HuH-7 (cell line): ENCODE data around the gene DNM2.
"Not testable (repeated sequence)": the region's sequence is repeated elsewhere in the genome, so short reads cannot be mapped to it uniquely, and the experiment has no call there.

ENCODE experiments used
- DNase-seq: peaks from one replicate; pipeline ENCODE4 v3.0.0; 2011; ENCODE audit warnings: low spot score

DNM2 gene

GRCh38 chr19:10817291-10818038 lies 99.6 kb downstream of the DNM2 start:
- no peak for DNase-seq

GRCh38 chr19:10818301-10819123 lies 100.6 kb downstream of the DNM2 start:
- DNase-seq, result no peak

- DNase-seq, result no peak
These were observed 101.5 kb downstream of the DNM2 start for GRCh38 chr19:10819124-10820060.

- peak; percentile 52 for DNase-seq
These were observed 102.3 kb downstream of the DNM2 start for GRCh38 chr19:10820173-10820572.

- no peak for DNase-seq
These were observed 105.8 kb downstream of the DNM2 start for GRCh38 chr19:10823690-10824089.

- no peak for DNase-seq
These were observed 108.4 kb downstream of the DNM2 start for GRCh38 chr19:10826231-10826630.

- DNase-seq, result no peak
These were observed 109.0 kb downstream of the DNM2 start for GRCh38 chr19:10826846-10827245.

DNA sequence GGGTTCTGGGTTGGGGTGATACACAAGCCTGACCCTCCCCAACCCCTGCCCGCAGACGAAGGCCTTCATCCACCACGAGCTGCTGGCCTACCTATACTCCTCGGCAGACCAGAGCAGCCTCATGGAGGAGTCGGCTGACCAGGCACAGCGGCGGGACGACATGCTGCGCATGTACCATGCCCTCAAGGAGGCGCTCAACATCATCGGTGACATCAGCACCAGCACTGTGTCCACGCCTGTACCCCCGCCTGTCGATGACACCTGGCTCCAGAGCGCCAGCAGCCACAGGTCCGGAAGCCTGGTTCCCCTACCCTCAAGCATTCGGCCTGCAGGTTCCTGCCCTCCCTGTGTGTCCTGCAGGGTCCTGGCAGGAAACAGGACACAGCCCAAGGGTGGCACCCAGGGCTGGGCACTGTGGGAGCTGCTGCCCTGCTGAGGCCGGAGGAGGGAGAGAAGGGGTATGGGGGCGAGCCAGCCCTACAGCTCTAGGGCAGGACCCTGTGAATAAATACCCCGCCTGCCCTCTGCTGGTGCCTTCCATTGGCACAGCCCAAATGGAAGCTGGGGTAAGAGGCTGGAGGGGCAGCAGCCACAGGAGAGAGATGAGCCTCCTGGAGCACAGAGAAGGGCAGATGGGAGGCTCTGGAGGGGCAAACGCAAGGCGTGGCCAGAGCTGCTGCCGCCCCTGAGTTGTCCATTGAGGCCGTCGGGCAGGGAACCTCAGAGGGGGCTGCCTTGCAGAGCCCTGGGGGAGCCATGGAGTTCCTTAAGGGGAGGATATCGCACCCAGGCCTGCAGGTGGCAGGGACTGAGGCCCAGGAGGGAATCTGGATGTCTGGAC lies 111.3 kb downstream of the DNM2 start:
- no peak for DNase-seq

DNA sequence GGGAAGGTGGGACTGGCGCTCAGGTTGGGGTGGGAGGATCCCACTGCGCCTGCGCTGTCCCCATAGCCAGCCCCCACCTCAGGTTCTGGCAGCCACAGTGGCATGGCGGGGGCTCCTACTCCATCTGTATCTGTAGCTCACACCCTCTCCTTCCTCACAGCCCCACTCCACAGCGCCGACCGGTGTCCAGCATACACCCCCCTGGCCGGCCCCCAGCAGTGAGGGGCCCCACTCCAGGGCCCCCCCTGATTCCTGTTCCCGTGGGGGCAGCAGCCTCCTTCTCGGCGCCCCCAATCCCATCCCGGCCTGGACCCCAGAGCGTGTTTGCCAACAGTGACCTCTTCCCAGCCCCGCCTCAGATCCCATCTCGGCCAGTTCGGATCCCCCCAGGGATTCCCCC lies 112.1 kb downstream of the DNM2 start:
- no peak for DNase-seq

- no peak for DNase-seq
These were observed 112.5 kb downstream of the DNM2 start for GRCh38 chr19:10830370-10830769.

DNA sequence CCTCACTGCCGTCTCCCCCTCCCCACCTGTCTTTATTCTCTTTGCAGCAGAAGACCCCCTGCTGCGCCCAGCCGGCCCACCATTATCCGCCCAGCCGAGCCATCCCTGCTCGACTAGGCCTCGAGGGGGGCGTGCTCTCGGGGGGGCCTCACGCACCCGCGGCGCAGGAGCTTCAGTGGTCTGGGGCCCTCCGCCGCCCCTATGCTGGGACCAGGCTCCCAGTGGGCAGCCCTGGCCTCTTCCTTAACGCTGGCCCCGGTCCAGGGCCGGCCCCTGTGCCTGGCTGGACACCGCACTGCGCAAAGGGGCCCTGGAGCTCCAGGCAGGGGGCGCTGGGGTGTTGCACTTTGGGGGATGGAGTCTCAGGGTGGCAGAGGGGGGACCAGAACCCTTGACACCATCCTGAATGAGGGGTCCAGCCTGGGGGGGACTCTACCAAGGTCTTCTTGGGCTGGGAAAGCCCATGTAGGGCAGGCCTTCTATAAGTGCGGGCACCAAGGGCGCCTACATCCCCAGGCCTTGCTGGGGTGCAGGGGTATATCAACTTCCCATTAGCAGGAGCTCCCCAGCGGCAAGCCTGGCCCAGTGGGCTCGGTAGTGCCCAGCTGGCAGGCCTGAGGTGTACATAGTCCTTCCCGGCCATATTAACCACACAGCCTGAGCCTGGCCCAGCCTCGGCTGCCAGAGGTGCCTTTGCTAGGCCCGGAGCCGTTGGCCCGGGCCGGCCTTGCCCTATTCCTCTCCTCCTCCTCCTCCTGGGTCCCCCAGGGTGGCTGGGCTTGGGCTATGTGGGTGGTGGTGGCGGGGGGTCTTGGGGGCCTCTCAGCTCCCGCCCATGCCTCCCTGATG lies 113.3 kb downstream of the DNM2 start:
- DNase-seq, result no peak

DNA sequence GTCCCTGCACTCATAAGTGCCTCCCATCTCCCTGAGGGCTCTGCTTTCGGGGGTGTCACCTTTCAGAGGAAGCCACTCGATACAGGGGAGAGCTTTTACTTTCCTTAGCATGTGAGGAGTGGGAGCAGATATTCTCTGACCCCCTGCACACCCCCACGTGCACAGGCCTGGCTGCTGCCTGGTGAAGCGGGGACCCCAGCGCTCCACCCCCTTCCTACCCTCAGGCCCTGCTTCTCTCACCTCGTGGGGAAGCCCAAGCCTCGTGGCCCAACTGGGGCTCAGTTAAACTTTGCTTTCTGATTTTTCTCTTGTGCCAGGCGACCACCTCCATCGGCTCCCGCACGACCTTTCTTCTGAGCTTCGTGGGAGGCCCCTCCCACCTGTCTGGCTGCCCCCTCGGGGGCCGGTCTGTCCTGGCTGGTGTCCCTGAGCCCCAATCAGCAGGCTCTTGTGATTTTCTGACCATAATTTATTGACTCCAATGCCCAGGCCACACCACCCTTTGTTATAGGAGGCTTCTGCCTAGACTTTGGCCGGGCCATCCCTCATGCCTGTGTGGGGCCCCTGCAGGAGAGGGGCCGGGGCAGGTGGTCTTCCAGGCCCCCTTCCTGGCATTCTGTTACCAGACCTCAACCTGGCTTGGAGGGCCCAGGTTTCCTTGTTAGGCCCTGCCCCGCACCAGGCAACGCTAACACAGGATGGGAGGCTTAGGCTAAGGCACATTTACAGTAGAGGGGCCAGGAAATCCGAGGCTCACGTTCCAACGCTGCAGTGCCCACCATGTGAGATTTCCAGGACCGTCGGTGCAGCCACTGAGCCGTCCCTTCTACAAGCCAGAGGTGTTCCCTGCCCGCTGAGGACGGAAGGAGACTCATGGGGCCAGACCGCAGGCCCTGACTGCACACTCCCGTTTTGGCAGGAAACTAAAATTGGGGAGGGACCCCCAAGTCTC lies 114.4 kb downstream of the DNM2 start:
- no peak for DNase-seq

- DNase-seq, result no peak
These were observed 115.0 kb downstream of the DNM2 start for GRCh38 chr19:10832939-10833296.

DNA sequence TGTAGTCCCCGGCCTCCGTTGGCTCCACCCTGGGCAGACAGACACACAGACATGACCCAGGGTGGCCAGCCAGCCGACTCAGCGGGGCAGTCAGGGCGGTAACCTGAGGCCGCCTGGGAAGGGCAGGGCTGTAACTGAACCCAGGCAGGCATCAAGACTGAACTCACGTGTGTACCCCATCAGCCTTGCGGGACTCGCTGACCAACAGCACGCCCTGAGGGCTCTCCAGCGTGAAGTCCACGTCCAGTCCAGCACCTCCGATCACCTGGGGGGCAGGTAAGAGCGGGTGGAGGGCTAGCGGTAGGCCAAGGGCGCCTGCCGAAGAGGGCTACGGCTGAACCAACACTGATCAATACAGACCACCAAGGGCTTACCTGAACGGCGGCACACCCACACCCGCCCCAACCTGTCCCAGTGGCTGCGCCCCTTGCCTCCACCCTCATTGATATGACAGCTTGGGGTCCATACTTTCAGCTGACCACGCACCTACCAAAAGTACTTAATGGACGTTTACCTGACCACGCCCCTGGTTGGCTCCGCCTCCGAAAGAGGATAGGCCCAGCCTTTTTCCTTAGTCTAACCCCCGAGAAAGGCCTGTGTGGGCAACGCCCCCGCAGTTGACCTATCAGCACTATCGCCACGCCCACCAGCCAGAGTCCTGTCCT lies 117.3 kb downstream of the DNM2 start:
- DNase-seq, result no peak

GRCh38 chr19:10835754-10836478 lies 118.0 kb downstream of the DNM2 start, which contains the start of gene TMED1:
TSS of gene TMED1 (minus strand) at chr19:10836212. CDS start at chr19:10836191, 21 bp downstream.
- peak; percentile 95 for DNase-seq

- DNase-seq, result peak; percentile 55
These were observed 118.8 kb downstream of the DNM2 start for GRCh38 chr19:10836479-10837330.

DNA sequence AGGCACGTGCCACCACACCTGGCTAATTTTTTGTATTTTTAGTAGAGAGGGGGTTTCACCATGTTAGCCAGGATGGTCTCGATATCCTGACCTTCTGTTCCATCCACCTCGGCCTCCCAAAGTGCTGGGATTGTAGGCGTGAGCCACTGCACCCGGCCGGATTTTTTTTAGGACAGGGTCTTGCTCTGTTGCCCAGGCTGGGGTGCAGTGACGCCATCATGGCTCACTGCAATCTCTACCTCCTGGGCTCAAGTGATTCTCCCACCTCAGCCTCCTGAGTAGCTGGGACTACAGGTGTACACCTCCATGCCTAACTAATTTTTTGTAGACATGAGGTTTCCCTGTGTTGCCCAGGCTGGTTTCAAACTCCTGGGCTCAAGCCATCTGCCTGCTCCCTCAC lies 119.8 kb downstream of the DNM2 start:
- not testable (repeated sequence) for DNase-seq
